ENCODE measurements around the gene RGS11.

- TF ChIP-seq POLR2AphosphoS5 (IDR thresholded peaks at IDR 0.05; ENCODE audit: borderline replicate concordance, low read depth, low read length) = no peak
- no peak for TF ChIP-seq EZH2 (IDR thresholded peaks at IDR 0.05)
Measured at GRCh38 chr16:275786-276232, at the start of gene RGS11.
